Measurements from ENCODE around the gene DUSP18. TPM values are rescaled to one million over a fixed set of nuclear protein-coding genes. Genes with fewer than 3 reads are reported as not detected.

DUSP18 gene
- total and polyA plus RNA-seq, 2 of the 13 experiments (the other 11 are each of a cell fraction or from before 2014, with no cell fraction given): 1.4 to 2.3 TPM

- no peak overlapping the region for H3K4me2 ChIP-seq (ENCODE audit: low read depth, low read length)
- H3K9me3 ChIP-seq (ENCODE audit: low read length): no peaks in the 10 kb centered on the region
- no peak overlapping the region for H3K4me3 ChIP-seq (replicated peaks in 1 of 3; ENCODE audit: insufficient read depth in 1 of 3, low read depth in 2 of 3, low read length in 3 of 3)
- no peaks in the 10 kb centered on the region for H4K20me1 ChIP-seq (ENCODE audit: insufficient read depth, low read length)
- peaks cover 10% of the 10 kb centered on the region for H3K4me1 ChIP-seq (ENCODE audit: insufficient read depth, low read length)
- intact Hi-C loops (cut with micrococcal nuclease; ENCODE audit: unreplicated experiment): no loop called here
- peak; percentile 52 for TF ChIP-seq ZNF629 (CRISPR knock-in tag; conservative IDR thresholded peaks at IDR 0.05)
- TF ChIP-seq SPEN (CRISPR knock-in tag; IDR thresholded peaks at IDR 0.05; ENCODE audit: low read depth): no peak
- TF ChIP-seq RFX1 (IDR thresholded peaks at IDR 0.05): peak; percentile 50
- TF ChIP-seq MNT (IDR thresholded peaks at IDR 0.05): peak; percentile 10; the same call in 1 of the 2 replicates
- H3K27me3 ChIP-seq (ENCODE audit: control insufficient read depth in 1 of 2, insufficient read depth in 2 of 2, low read length in 2 of 2): peaks cover 0 to 4% of the 10 kb centered on the region in 2 experiments; a peak in 3 of 5 replicates
- ChIA-PET POLR2A (interaction anchor here (1.2 kb wide), 1 partner anchor 31 kb away, joined by 5 read pairs; the partner anchor contains the start of gene TCN2), CTCF (ENCODE audit: low intra/inter-chr PET ratio, low total read pairs) (no interaction called here)
- in situ Hi-C loops (cut with HindIII; ENCODE audit: extremely low pct_ligation_motif_present, low pct_unique_long_range_greater_than_20kb): no loop called here
- DNase-seq (ENCODE audit: low spot score): no peak
- FAIRE-seq: no peak
- no peak overlapping the region for H3K27ac ChIP-seq (ENCODE audit: extremely low read length, insufficient read depth, low read length)
- no peak overlapping the region for H3K9ac ChIP-seq (ENCODE audit: insufficient read depth, low read depth, low read length)
- no peak for ATAC-seq
- BruUV-seq (replicated peaks): no TSS peak
- no peaks in the 10 kb centered on the region for H3K79me2 ChIP-seq (ENCODE audit: insufficient read depth, low read length)
- H3K36me3 ChIP-seq (replicated peaks in 1 of 2; ENCODE audit: control insufficient read depth in 1 of 2, insufficient read depth in 2 of 2, low read length in 2 of 2): no peaks in the 10 kb centered on the region
- H2AFZ ChIP-seq (ENCODE audit: low read length): no peak overlapping the region
- 9% methylated on average over 1 of the region's 1 CpG for WGBS (ENCODE audit: low lambda C conversion rate)
These were observed 30.0 kb downstream of the DUSP18 start for GRCh38 chr22:30637701-30638114.

- Histone ChIP-seq H3K27me3 (ENCODE audit: control insufficient read depth in 1 of 2, insufficient read depth in 2 of 2, low read length in 2 of 2) (peaks cover 0 to 4% of the 10 kb centered on the region in 2 experiments; a peak in 3 of 5 replicates), H3K9ac (ENCODE audit: insufficient read depth, low read depth, low read length) (peak overlapping the region; percentile 36; the same call in 1 of the 2 replicates)
- FAIRE-seq: no peak
- TF ChIP-seq ZNF558 (CRISPR knock-in tag; IDR thresholded peaks at IDR 0.05; ENCODE audit: borderline replicate concordance) (no peak), HNRNPL (IDR thresholded peaks at IDR 0.05; ENCODE audit: low read depth, low read length) (peak; percentile 85), ZNF710 (CRISPR knock-in tag; IDR thresholded peaks at IDR 0.05; ENCODE audit: borderline replicate concordance) (no peak), MTA1 (CRISPR knock-in tag; IDR thresholded peaks at IDR 0.05; ENCODE audit: borderline replicate concordance) (0 out of 2 replicates have a peak, but pooled peaks have one; percentile 10), CTCF (CRISPR knock-in tag; IDR thresholded peaks at IDR 0.05) (0 out of 2 replicates have a peak, but pooled peaks have one; percentile 3), NRL (CRISPR knock-in tag; IDR thresholded peaks at IDR 0.05; ENCODE audit: borderline replicate concordance) (no peak)
These were observed 31.2 kb downstream of the DUSP18 start for GRCh38 chr22:30636226-30637077.

More at GRCh38 chr22:30636226-30637077, 31.2 kb downstream of the DUSP18 start:
- Histone ChIP-seq H4K20me1 (ENCODE audit: insufficient read depth, low read length) (no peaks in the 10 kb centered on the region), H3K79me2 (ENCODE audit: insufficient read depth, low read length) (no peaks in the 10 kb centered on the region), H3K36me3 (replicated peaks in 1 of 2; ENCODE audit: control insufficient read depth in 1 of 2, insufficient read depth in 2 of 2, low read length in 2 of 2) (no peaks in the 10 kb centered on the region), H3K4me3 (replicated peaks in 1 of 3; ENCODE audit: insufficient read depth in 1 of 3, low read depth in 2 of 3, low read length in 3 of 3) (peak overlapping the region; percentile 46 to 75 (median 57); a peak in 5 of 6 replicates), H2AFZ (ENCODE audit: low read length) (no peak overlapping the region), H3K4me1 (ENCODE audit: insufficient read depth, low read length) (peaks cover 10% of the 10 kb centered on the region), H3K4me2 (ENCODE audit: low read depth, low read length) (peak overlapping the region; percentile 82), H3K27ac (ENCODE audit: extremely low read length, insufficient read depth, low read length) (no peak overlapping the region), H3K9me3 (ENCODE audit: low read length) (no peaks in the 10 kb centered on the region)
- no peak for ATAC-seq
- no peak for DNase-seq (ENCODE audit: low spot score)
- 54% methylated on average over 15 of the region's 45 CpGs for WGBS (ENCODE audit: low lambda C conversion rate)
- intact Hi-C loops (cut with micrococcal nuclease; ENCODE audit: unreplicated experiment): no loop called here
- ChIA-PET CTCF (ENCODE audit: low intra/inter-chr PET ratio, low total read pairs) (interaction anchor here (3.4 kb wide), 1 partner anchor 119 kb away, joined by 61 read pairs; no protein-coding TSS in a partner anchor), POLR2A (no interaction called here)
- in situ Hi-C loops (cut with HindIII; ENCODE audit: extremely low pct_ligation_motif_present, low pct_unique_long_range_greater_than_20kb): no loop called here
- BruUV-seq (replicated peaks): no TSS peak
